ENCODE results near the gene TMEM37. TPM values are rescaled to one million over a fixed set of nuclear protein-coding genes. Genes with fewer than 3 reads are reported as not detected.
A peak's percentile ranks its signal among the peaks of the same experiment; 100 is the strongest.

The TMEM37 gene
- total and polyA plus RNA-seq, 2 of the 13 experiments (the other 11 are each of a cell fraction or from before 2014, with no cell fraction given), result 37.7 to 115 TPM

- no peak for TF ChIP-seq ZNF432 (CRISPR knock-in tag; IDR thresholded peaks at IDR 0.05; ENCODE audit: borderline replicate concordance)
- TF ChIP-seq NBN (conservative IDR thresholded peaks at IDR 0.05), result no peak
- TF ChIP-seq ZNF235 (CRISPR knock-in tag; IDR thresholded peaks at IDR 0.05; ENCODE audit: borderline replicate concordance), result no peak
- TF ChIP-seq USF2 (IDR thresholded peaks at IDR 0.05; ENCODE audit: low read depth, low read length), result no peak
- TF ChIP-seq USF2 (CRISPR knock-in tag; IDR thresholded peaks at IDR 0.05; ENCODE audit: borderline replicate concordance), result no peak
- no peak for TF ChIP-seq ASH2L (IDR thresholded peaks at IDR 0.05; ENCODE audit: insufficient read length, low read depth, low read length)
- no peak for TF ChIP-seq ZNF512B (CRISPR knock-in tag; IDR thresholded peaks at IDR 0.05; ENCODE audit: borderline replicate concordance)
- no peak for TF ChIP-seq TERF1 (CRISPR knock-in tag; IDR thresholded peaks at IDR 0.05)
- TF ChIP-seq DNMT1 (CRISPR knock-in tag; IDR thresholded peaks at IDR 0.05), result no peak
- TF ChIP-seq GRHL1 (CRISPR knock-in tag; conservative IDR thresholded peaks at IDR 0.05), result no peak
- TF ChIP-seq ZNF124 (CRISPR knock-in tag; IDR thresholded peaks at IDR 0.05), result 0 out of 2 replicates have a peak, but pooled peaks have one; percentile 49
- TF ChIP-seq ARID5B (CRISPR knock-in tag; IDR thresholded peaks at IDR 0.05), result peak; percentile 85
Measured at GRCh38 chr2:119402645-119403560, 28.8 kb upstream of the TMEM37 start (continued).

Measured in HepG2 (cell line).